ENCODE measurements around the gene NABP2. TPM values are rescaled to one million over a fixed set of nuclear protein-coding genes. Genes with fewer than 3 reads are reported as not detected.

NABP2 gene
- total and polyA plus RNA-seq, 2 of the 4 experiments (the other 2 are of a cell fraction): 29.2 to 37.4 TPM

GRCh38 chr12:56267443-56268071 lies 43.4 kb downstream of the NABP2 start:
- H2BK15ac ChIP-seq (ENCODE audit: low read depth, low read length): no peak overlapping the region
- WGBS, 2 experiments (ENCODE audit: extremely low coverage in 2 of 2, insufficient read length in 1 of 2): 30% methylated on average over 2 of the region's 21 CpGs; no CpG with 5 or more reads in 1 of the 2 experiments
- H3K4me2 ChIP-seq (ENCODE audit: low read depth, low read length): peak overlapping the region; percentile 79
- no TSS peak for BruUV-seq (replicated peaks)
- peak overlapping the region; percentile 100 for H2AFZ ChIP-seq (replicated peaks; ENCODE audit: low read length, poor library complexity)
- dilution Hi-C loops (cut with HindIII; ENCODE audit: low sequenced_read_pairs, unreplicated experiment): no loop called here
- H3K9me1 ChIP-seq (ENCODE audit: insufficient read depth, low read length): peaks cover 7% of the 10 kb centered on the region; the same call in 1 of the 2 replicates
- no peak overlapping the region for H3K14ac ChIP-seq (replicated peaks; ENCODE audit: low read depth, low read length)
- no peak overlapping the region for H2BK120ac ChIP-seq (ENCODE audit: low read depth, low read length)
- H3K27ac ChIP-seq (ENCODE audit: insufficient read depth, low read length): peak overlapping the region; percentile 42
- peak overlapping the region; percentile 33 to 83; a peak in 3 of 4 replicates for H4K8ac ChIP-seq (ENCODE audit: low read depth in 2 of 2, low read length in 2 of 2)
- H3K36me3 ChIP-seq (ENCODE audit: control insufficient read depth, insufficient read depth, low read length): peaks cover 11% of the 10 kb centered on the region
- H3K4me1 ChIP-seq (ENCODE audit: control insufficient read depth, insufficient read depth, low read length): peaks cover 7% of the 10 kb centered on the region; the same call in 1 of the 2 replicates
- H4K91ac ChIP-seq (ENCODE audit: insufficient read depth, low read depth, low read length): no peak overlapping the region; the same call in 1 of the 2 replicates
- TF ChIP-seq NFE2L2 (IDR thresholded peaks at IDR 0.05; ENCODE audit: low read depth, low read length) (no peak), ELK1 (IDR thresholded peaks at IDR 0.05; ENCODE audit: borderline replicate concordance, low read depth, low read length) (no peak), RCOR1 (IDR thresholded peaks at IDR 0.05; ENCODE audit: insufficient replicate concordance, low read length) (no peak), CHD1 (IDR thresholded peaks at IDR 0.05; ENCODE audit: low read depth, low read length) (no peak), BHLHE40 (IDR thresholded peaks at IDR 0.05; ENCODE audit: low read depth, low read length) (no peak), CTCF (conservative IDR thresholded peaks at IDR 0.05; ENCODE audit: low read depth, low read length) (no peak), POLR2A (IDR thresholded peaks at IDR 0.05; ENCODE audit: low read depth, low read length) (no peak), MXI1 (IDR thresholded peaks at IDR 0.05; ENCODE audit: borderline replicate concordance, low read depth, low read length) (no peak), FOS (IDR thresholded peaks at IDR 0.05; ENCODE audit: low read depth, low read length) (no peak), SMC3 (IDR thresholded peaks at IDR 0.05; ENCODE audit: low read depth, low read length) (no peak)
- no peak overlapping the region for H3K18ac ChIP-seq (ENCODE audit: low read depth, low read length)
- POLR2A ChIA-PET (ENCODE audit: unreplicated experiment): no interaction called here
- CTCF ChIA-PET: interaction anchor here (1.4 kb wide), 1 partner anchor 34 kb away, joined by 4 read pairs; no protein-coding TSS in a partner anchor
- no peaks in the 10 kb centered on the region for H3K27me3 ChIP-seq (ENCODE audit: control insufficient read depth, insufficient read depth, low read length)
- no peak overlapping the region for H2BK20ac ChIP-seq (ENCODE audit: low read depth, low read length)
- H4K20me1 ChIP-seq (ENCODE audit: insufficient read depth, low read length): no peaks in the 10 kb centered on the region
- peak overlapping the region; percentile 27; the same call in 1 of the 2 replicates for H3K56ac ChIP-seq (ENCODE audit: extremely low read depth, insufficient read depth, low read length)
- peak overlapping the region; percentile 34; the same call in 1 of the 2 replicates for H2AK5ac ChIP-seq (ENCODE audit: low read depth, low read length)
- intact Hi-C loops (cut with micrococcal nuclease): loop anchor here (2.0 kb wide), 1 partner anchor 197 kb away; no protein-coding TSS in a partner anchor
- DNase-seq (no peak), ATAC-seq (ENCODE audit: low read depth) (peak; percentile 1; the same call in 1 of the 2 replicates)
- H2AK9ac ChIP-seq (replicated peaks; ENCODE audit: low read depth, low read length, poor library complexity): peak overlapping the region; percentile 88
- peaks cover 0 to 21% of the 10 kb centered on the region in 2 experiments; a peak in 2 of 4 replicates for H3K79me1 ChIP-seq (ENCODE audit: low read depth in 1 of 2, low read length in 2 of 2)
- peak overlapping the region; percentile 24; the same call in 1 of the 2 replicates for H3K4ac ChIP-seq (ENCODE audit: low read depth, low read length)
- 0 out of 2 replicates have a peak overlapping the region, but pooled peaks have one; percentile 12 for H4K5ac ChIP-seq (ENCODE audit: low read depth, low read length)
- peak overlapping the region; percentile 61 for H3K4me3 ChIP-seq (ENCODE audit: insufficient read depth, low read depth, low read length)
- H3K9ac ChIP-seq (ENCODE audit: low read depth, low read length): peak overlapping the region; percentile 41
- in situ Hi-C loops (cut with MboI; ENCODE audit: low sequenced_read_pairs): no loop called here
- H3K9me3 ChIP-seq (ENCODE audit: control insufficient read depth, insufficient read depth, low read length): no peaks in the 10 kb centered on the region
- H3K23ac ChIP-seq (ENCODE audit: low read depth, low read length): 0 out of 2 replicates have a peak overlapping the region, but pooled peaks have one; percentile 25
- H2BK5ac ChIP-seq (ENCODE audit: low read depth, low read length, poor library complexity, severe bottlenecking): no peak overlapping the region
